Measurements from ENCODE around the gene ZNF571.

The ZNF571 gene

DNA sequence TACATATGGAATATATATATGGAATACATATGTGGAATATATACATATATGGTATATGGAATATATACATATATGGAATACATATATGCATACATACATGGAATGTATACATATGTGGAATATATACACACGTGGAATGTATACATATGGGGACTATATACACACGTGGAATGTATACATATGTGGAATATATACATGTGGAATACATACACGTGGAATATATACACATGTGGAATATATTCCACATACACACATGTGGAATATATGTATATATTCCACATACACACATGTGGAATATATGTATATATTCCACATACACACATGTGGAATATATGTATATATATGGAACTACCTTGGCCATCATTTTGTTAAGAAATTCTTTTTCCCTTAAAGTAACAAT, 31.1 kb downstream of the ZNF571 start:
- no peak overlapping the region for H3K27ac ChIP-seq
- no peak overlapping the region; a peak in 2 of 20 replicates for H3K4me3 ChIP-seq
- peaks cover 15 to 97% (median 91%) of the 10 kb centered on the region in 11 experiments; a peak in 21 of 22 replicates for H3K36me3 ChIP-seq
- no peak overlapping the region for H3K9ac ChIP-seq
- no peaks in the 10 kb centered on the region for H4K20me1 ChIP-seq
- no peaks in the 10 kb centered on the region for H3K4me1 ChIP-seq
- H3K27me3 ChIP-seq = no peaks in the 10 kb centered on the region
- no peaks in the 10 kb centered on the region; a peak in 6 of 22 replicates for H3K9me3 ChIP-seq (replicated peaks in 1 of 11)
- H3K4me2 ChIP-seq = no peak overlapping the region
- no peak for TF ChIP-seq Cebpa-rat (IDR thresholded peaks at IDR 0.05)

DNA sequence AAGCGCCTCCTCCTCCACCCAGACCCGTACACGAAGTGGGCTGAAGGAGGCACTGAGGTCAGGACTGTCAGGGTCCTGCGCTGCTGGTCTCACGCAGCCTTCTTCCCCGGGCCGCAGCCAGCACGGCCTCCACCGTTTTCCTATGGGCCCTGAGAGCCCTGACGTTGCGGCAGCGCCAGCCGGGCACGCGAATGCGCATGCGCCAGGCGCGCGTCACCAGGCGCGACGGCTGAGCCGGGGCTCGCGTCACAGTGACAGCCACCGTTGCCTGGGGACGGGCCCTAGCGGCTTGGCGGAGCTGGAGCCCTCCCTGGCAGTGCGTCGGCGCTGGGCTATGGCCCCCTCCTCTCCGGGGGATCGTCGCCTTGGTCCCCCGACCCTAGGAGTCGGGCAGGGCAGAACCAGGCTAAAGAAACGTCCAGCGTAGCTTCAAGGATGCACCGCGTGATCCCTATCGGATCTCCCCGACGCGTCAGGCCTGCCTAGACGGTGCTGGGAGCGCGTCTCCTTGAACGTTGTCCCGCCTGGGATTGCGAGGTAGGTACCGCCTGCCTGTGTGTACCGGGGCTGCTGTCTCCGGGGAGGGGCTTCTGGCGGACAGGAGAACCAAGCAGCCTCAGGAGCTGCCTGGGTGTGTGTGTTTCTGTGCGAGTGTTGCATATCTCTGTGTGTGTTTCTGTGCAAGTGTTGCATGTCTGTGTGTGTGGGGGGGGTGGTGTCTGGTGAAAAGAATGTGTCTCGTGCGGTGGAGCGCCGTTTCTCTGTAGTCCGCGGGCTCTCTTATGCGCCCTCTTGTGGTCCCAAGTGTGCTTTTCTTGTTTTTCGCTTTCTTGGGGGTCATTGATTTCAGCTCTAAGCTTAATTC, 43.2 kb downstream of the ZNF571 start:
- peaks cover 6 to 39% (median 15%) of the 10 kb centered on the region in 11 experiments; a peak in 15 of 22 replicates for H3K36me3 ChIP-seq
- peaks cover 0 to 64% (median 0%) of the 10 kb centered on the region in 11 experiments; a peak in 17 of 22 replicates for H3K9me3 ChIP-seq (replicated peaks in 1 of 11)
- no peak overlapping the region for H3K4me2 ChIP-seq
- no peaks in the 10 kb centered on the region for H3K27me3 ChIP-seq
- H3K9ac ChIP-seq = no peak overlapping the region
- no peaks in the 10 kb centered on the region for H3K4me1 ChIP-seq
- no peaks in the 10 kb centered on the region for H4K20me1 ChIP-seq
- no peak for TF ChIP-seq Cebpa-rat (IDR thresholded peaks at IDR 0.05)
- H3K4me3 ChIP-seq = peak overlapping the region in 5 of 10 experiments; percentile 8 to 44 (median 19); a peak in 4 of 20 replicates
- no peak overlapping the region for H3K27ac ChIP-seq

DNA sequence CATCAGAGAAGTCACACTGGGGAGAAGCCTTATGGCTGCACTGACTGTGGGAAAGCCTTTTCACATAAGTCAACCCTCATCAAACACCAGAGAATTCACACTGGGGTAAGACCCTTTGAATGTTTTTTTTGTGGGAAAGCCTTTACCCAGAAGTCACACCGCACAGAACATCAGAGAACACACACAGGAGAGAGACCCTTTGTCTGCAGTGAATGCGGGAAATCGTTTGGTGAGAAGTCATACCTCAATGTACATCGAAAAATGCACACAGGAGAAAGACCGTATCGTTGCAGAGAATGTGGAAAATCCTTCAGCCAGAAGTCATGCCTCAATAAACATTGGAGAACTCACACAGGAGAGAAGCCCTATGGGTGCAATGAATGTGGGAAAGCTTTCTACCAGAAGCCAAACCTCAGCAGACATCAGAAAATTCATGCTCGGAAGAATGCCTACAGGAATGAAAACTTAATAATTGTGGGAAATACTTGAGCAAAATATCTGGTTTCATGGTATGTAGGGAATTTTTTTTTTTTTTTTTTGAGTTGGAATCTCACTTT, 57.1 kb downstream of the ZNF571 start:
- no peaks in the 10 kb centered on the region for H3K4me1 ChIP-seq
- TF ChIP-seq Cebpa-rat (IDR thresholded peaks at IDR 0.05) = no peak
- H3K4me2 ChIP-seq = no peak overlapping the region
- no peak overlapping the region for H3K9ac ChIP-seq
- H3K27ac ChIP-seq = no peak overlapping the region
- peaks cover 53 to 70% (median 63%) of the 10 kb centered on the region in 11 experiments for H3K36me3 ChIP-seq
- peak overlapping the region in 4 of 10 experiments; percentile 19 to 32 (median 22); a peak in 7 of 20 replicates for H3K4me3 ChIP-seq
- peaks cover 0 to 100% (median 97%) of the 10 kb centered on the region in 11 experiments; a peak in 20 of 22 replicates for H3K9me3 ChIP-seq (replicated peaks in 1 of 11)
- H3K27me3 ChIP-seq = no peaks in the 10 kb centered on the region
- H4K20me1 ChIP-seq = no peaks in the 10 kb centered on the region

DNA sequence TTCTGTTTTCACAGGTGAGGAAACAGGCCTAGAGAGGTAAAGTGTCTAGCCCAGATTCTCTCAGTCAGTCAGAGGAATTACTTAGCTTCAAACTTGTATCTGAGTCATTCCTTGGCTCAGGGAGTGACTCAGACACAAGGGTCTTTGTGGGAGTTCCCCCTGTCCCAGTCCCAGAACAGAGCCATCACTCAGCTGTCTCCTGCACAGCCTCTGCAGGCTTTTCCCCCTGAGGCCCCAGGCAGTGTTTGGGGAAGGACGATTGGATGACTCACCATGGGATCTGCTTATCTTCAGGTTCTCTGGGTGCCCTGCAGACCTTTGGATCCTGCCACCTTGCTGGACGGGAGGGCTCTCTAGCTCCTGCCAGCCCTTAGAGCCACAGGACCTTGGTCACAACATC, 74.7 kb downstream of the ZNF571 start:
- H3K4me2 ChIP-seq = no peak overlapping the region

More for the DNA sequence above, 74.7 kb downstream of the ZNF571 start:
- Histone ChIP-seq H3K27me3 (no peaks in the 10 kb centered on the region), H3K9me3 (replicated peaks in 1 of 11) (peaks cover 91 to 98% (median 94%) of the 10 kb centered on the region in 11 experiments), H3K9ac (no peak overlapping the region), H3K36me3 (peaks cover 68 to 93% (median 90%) of the 10 kb centered on the region in 11 experiments), H4K20me1 (no peaks in the 10 kb centered on the region), H3K4me1 (no peaks in the 10 kb centered on the region; a peak in 2 of 20 replicates), H3K4me3 (no peak overlapping the region), H3K27ac (no peak overlapping the region)
- TF ChIP-seq Cebpa-rat (IDR thresholded peaks at IDR 0.05) = no peak
